Ishikawa (cell line): ENCODE measurements around the gene CACNB3.
A peak's percentile ranks its signal among the peaks of the same experiment; 100 is the strongest.

Source experiments
- CEBPB ChIP-seq: IDR thresholded peaks from 2 replicates; pipeline ENCODE4 v1.6.1; 2012
- CREB1 ChIP-seq: IDR thresholded peaks from 2 replicates; pipeline ENCODE4 v1.6.1; 2012; ENCODE audit warnings: low read depth
- EGR1 ChIP-seq: IDR thresholded peaks from 2 replicates; pipeline ENCODE4 v1.6.1; 2012
- EP300 ChIP-seq: IDR thresholded peaks from 2 replicates; pipeline ENCODE4 v1.6.1; 2012; ENCODE audit warnings: borderline replicate concordance
- FOXM1 ChIP-seq: IDR thresholded peaks from 2 replicates; pipeline ENCODE4 v1.6.1; 2012; ENCODE audit warnings: low read depth, borderline replicate concordance
- NFIC ChIP-seq: IDR thresholded peaks from 2 replicates; pipeline ENCODE4 v1.6.1; 2012
- RAD21 ChIP-seq: IDR thresholded peaks from 2 replicates; pipeline ENCODE4 v1.6.1; 2012; ENCODE audit warnings: low read depth
- REST ChIP-seq: IDR thresholded peaks from 2 replicates; pipeline ENCODE4 v1.6.1; 2012; ENCODE audit warnings: low read depth, mild to moderate bottlenecking
- TAF1 ChIP-seq: IDR thresholded peaks from 2 replicates; pipeline ENCODE4 v1.6.1; 2012; ENCODE audit warnings: low read depth, mild to moderate bottlenecking
- TCF12 ChIP-seq: IDR thresholded peaks from 2 replicates; pipeline ENCODE4 v1.6.1; 2012; ENCODE audit warnings: low read depth
- TEAD4 ChIP-seq: IDR thresholded peaks from 2 replicates; pipeline ENCODE4 v1.6.1; 2012
- USF1 ChIP-seq: IDR thresholded peaks from 2 replicates; pipeline ENCODE4 v1.6.1; 2012
- YY1 ChIP-seq: IDR thresholded peaks from 2 replicates; pipeline ENCODE4 v1.6.1; 2012; ENCODE audit warnings: low read depth
- ZBTB7A ChIP-seq: IDR thresholded peaks from 2 replicates; pipeline ENCODE4 v1.6.1; 2012; ENCODE audit warnings: low read depth
- TF ChIP-seq, protein P1 (sequence below): IDR thresholded peaks from 2 replicates; pipeline ENCODE4 v1.6.1; 2012

CACNB3 gene

DNA sequence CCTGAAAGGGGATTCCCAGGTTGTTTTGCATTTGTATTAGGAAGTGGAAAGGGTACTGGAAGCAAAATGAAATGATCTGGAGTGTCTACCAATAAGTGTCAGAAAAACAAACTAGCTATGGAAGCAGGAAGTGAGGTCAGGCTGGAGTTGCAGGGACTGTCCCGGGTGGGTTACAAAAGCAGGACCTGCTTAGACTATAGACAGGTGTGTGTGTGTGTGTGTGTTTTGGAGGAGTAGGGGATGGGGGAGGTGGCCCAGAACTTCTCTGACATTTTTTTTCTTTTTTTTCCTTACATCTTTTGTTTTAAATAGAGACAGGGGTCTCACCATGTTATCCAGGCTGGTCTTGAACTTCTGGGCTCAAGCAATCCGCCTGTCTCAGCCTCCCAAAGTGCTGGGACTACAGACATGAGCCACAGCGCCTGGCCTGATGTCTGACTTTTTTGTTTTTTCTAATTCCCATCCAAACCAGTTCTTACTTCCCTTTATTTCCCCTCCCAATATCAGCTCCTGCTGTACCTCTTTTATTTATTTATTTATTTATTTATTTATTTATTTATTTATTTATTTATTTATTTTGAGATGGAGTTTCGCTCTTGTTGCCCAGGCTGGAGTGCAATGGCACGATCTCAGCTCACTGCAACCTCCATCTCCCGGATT lies 47.9 kb downstream of the CACNB3 start:
- no peak for TF ChIP-seq ZBTB7A
- no peak for TF ChIP-seq EP300
- TF ChIP-seq FOXM1: 0 out of 2 replicates have a peak, but pooled peaks have one; percentile 3

GRCh38 chr12:48868451-48868850 lies 50.2 kb downstream of the CACNB3 start:
- no peak for TF ChIP-seq TEAD4
- no peak for TF ChIP-seq CEBPB
- TF ChIP-seq RAD21: no peak
- no peak for TF ChIP-seq FOXM1
- TF ChIP-seq CREB1: no peak
- TF ChIP-seq TAF1: no peak
- no peak for TF ChIP-seq EP300

GRCh38 chr12:48869191-48869590 lies 50.9 kb downstream of the CACNB3 start:
- TF ChIP-seq FOXM1 (no peak), EGR1 (no peak), USF1 (no peak), TEAD4 (no peak), REST (no peak), CEBPB (no peak), YY1 (no peak)

- TF ChIP-seq ZBTB7A (no peak), NFIC (no peak), REST (no peak), EP300 (no peak), FOXM1 (no peak), TCF12 (no peak), CREB1 (no peak), TEAD4 (no peak), EGR1 (no peak)
- TF ChIP-seq, protein P1, sequence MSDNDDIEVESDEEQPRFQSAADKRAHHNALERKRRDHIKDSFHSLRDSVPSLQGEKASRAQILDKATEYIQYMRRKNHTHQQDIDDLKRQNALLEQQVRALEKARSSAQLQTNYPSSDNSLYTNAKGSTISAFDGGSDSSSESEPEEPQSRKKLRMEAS: no peak
These were observed 54.8 kb downstream of the CACNB3 start for GRCh38 chr12:48873096-48873495.

DNA sequence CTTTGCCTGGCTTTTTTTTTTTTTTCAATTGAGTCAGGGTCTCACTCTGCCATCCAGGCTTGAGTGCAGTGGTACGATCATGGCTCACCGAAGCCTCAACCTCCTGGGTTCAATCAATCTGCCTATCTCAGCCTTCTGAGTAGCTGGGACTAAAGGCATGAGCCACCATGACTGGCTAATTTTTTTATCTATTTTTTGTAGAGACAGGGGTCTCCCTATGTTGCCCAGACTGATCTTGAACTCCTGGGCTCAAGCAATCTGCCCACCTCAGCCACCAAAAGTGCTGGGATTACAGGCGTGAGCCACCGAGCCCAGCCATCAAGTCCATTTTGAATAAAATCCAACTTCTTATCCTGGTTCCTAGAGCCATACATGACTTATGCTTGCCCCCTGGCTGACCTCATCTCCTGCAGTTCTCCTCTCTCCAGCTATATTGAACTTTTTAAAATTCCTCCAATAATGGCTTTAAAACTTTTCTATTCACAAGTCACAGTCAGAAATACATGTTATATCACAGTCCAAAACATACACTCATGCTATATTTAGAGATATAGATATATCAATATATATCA lies 57.7 kb downstream of the CACNB3 start:
- TF ChIP-seq USF1: no peak
- no peak for TF ChIP-seq NFIC
- TF ChIP-seq RAD21: no peak
- no peak for TF ChIP-seq ZBTB7A
- TF ChIP-seq EP300: no peak
- TF ChIP-seq, protein P1: no peak
